Measurements from ENCODE around the gene ADD3. TPM values are rescaled to one million over a fixed set of nuclear protein-coding genes. Genes with fewer than 3 reads are reported as not detected.

ADD3 gene
- total RNA-seq, 1 experiment from 2014 or later: 59.9 TPM

DNA sequence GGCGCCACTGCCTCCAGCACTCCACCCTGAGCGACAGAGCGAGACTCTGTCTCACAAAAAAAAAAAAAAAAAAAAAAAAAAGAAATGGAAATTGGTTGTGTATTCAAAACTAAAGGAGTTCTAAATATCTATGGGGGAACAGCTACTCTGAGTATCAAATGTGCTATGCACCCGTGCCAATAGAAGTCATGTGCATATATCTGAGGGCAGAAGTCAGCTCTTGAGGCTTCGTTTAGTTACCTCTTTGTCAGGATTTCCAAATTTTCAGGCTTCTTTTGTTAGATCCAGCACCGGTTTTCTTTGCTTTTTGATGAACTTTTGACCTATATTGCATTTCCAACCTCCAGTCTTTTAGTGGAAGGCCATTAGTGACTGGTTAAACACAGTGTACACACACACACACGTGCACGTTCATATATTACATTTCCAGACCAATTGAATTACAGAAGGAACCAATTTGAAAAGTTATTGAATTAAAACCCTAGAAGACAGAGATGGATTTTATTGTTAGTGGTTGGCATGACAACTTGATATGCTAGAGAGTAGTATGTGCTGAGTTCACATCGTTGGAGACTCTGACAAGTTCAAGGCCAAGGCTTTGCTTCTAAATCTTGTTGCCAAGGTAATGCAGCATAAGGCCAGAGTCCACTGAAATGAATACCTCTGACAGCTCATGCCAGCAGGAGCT lies 33.1 kb upstream of the ADD3 start:
- WGBS (ENCODE audit: extremely low coverage, insufficient read length, low lambda C conversion rate): no CpG with 5 or more reads among the region's 9 CpGs
- no peak overlapping the region for H2BK20ac ChIP-seq (ENCODE audit: low read depth, low read length, poor library complexity, severe bottlenecking)
- H3K27ac ChIP-seq (ENCODE audit: insufficient read length, low read depth, low read length): no peak overlapping the region
- H3K9me3 ChIP-seq (ENCODE audit: control insufficient read depth, low read depth, low read length): no peaks in the 10 kb centered on the region
- Mint-ChIP-seq H3K4me1 (peaks cover 21 to 42% of the 10 kb centered on the region in 2 experiments), H3K27me3 (ENCODE audit: low read depth) (no peaks in the 10 kb centered on the region), H3K9me3 (no peaks in the 10 kb centered on the region), H3K4me3 (no peak overlapping the region), H3K27ac (no peak overlapping the region), H3K36me3 (ENCODE audit: insufficient read depth in 1 of 3, low read depth in 3 of 3) (no peaks in the 10 kb centered on the region)
- no peaks in the 10 kb centered on the region for H3K27me3 ChIP-seq (ENCODE audit: insufficient read depth, low read length)
- H3K4ac ChIP-seq (ENCODE audit: low read depth, low read length): no peak overlapping the region
- H2BK12ac ChIP-seq (ENCODE audit: insufficient read length, low read depth, low read length): no peak overlapping the region
- no peaks in the 10 kb centered on the region for H4K20me1 ChIP-seq (ENCODE audit: control insufficient read depth, insufficient read depth, insufficient read length)
- no peak overlapping the region for H4K91ac ChIP-seq (ENCODE audit: insufficient read length, low read depth, low read length)
- H3K4me1 ChIP-seq (ENCODE audit: insufficient read depth, low read length): peaks cover 3% of the 10 kb centered on the region; the same call in 1 of the 2 replicates
- no peak overlapping the region for H3K9ac ChIP-seq (ENCODE audit: extremely low read depth, insufficient read length, low read length)
- H2AFZ ChIP-seq (ENCODE audit: low read length): no peak overlapping the region
- H3K18ac ChIP-seq (ENCODE audit: insufficient read length, low read depth, low read length): no peak overlapping the region
- no peaks in the 10 kb centered on the region for H3K23me2 ChIP-seq (ENCODE audit: insufficient read length, low read depth, low read length, poor library complexity, severe bottlenecking)
- H4K8ac ChIP-seq (replicated peaks; ENCODE audit: insufficient read length, low read depth, low read length): no peak overlapping the region
- no peak overlapping the region for H2AK5ac ChIP-seq (ENCODE audit: insufficient read length, low read length)
- TF ChIP-seq, protein P1, sequence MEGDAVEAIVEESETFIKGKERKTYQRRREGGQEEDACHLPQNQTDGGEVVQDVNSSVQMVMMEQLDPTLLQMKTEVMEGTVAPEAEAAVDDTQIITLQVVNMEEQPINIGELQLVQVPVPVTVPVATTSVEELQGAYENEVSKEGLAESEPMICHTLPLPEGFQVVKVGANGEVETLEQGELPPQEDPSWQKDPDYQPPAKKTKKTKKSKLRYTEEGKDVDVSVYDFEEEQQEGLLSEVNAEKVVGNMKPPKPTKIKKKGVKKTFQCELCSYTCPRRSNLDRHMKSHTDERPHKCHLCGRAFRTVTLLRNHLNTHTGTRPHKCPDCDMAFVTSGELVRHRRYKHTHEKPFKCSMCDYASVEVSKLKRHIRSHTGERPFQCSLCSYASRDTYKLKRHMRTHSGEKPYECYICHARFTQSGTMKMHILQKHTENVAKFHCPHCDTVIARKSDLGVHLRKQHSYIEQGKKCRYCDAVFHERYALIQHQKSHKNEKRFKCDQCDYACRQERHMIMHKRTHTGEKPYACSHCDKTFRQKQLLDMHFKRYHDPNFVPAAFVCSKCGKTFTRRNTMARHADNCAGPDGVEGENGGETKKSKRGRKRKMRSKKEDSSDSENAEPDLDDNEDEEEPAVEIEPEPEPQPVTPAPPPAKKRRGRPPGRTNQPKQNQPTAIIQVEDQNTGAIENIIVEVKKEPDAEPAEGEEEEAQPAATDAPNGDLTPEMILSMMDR (conservative IDR thresholded peaks at IDR 0.05): no peak
- no peaks in the 10 kb centered on the region for H3K79me1 ChIP-seq (ENCODE audit: insufficient read depth, low read depth, low read length, poor library complexity, severe bottlenecking)
- H3K23ac ChIP-seq (ENCODE audit: insufficient read length, low read depth, low read length): no peak overlapping the region
- DNase-seq: no peak
- H2BK15ac ChIP-seq (ENCODE audit: low read depth, low read length): no peak overlapping the region
- no peak overlapping the region for H3K56ac ChIP-seq (ENCODE audit: insufficient read length, low read depth, low read length)
- H2BK120ac ChIP-seq (ENCODE audit: low read depth, low read length, poor library complexity, severe bottlenecking): no peak overlapping the region
- no peak overlapping the region for H4K5ac ChIP-seq (ENCODE audit: insufficient read length, low read depth, low read length)
- no peaks in the 10 kb centered on the region; the same call in 1 of the 2 replicates for H3K79me2 ChIP-seq (ENCODE audit: insufficient read depth, low read length)
- H3K4me2 ChIP-seq (ENCODE audit: insufficient read depth, insufficient read length, low read length): no peak overlapping the region
- no peak overlapping the region for H3T11ph ChIP-seq (ENCODE audit: low read length)
- no peak overlapping the region for H3K14ac ChIP-seq (ENCODE audit: insufficient read depth, low read length)
- no peak overlapping the region for H2BK5ac ChIP-seq (ENCODE audit: insufficient read length, low read length)

All from H9 (cell line).